HepG2 (cell line): ENCODE data around the gene HABP4. TPM values are rescaled to one million over a fixed set of nuclear protein-coding genes. Genes with fewer than 3 reads are reported as not detected.

Experiments used
- CAMTA2 ChIP-seq: sonication (generic); formaldehyde crosslinking; IDR thresholded peaks from 2 replicates; pipeline ENCODE4 v1.4.0; 2020; ENCODE audit warnings: mild to moderate bottlenecking, missing genetic modification reagents, borderline replicate concordance
- CREB1 ChIP-seq, 2 experiments: fragments of 450-650 bp in 1 of 2; IDR thresholded peaks; 2 replicates each; pipeline ENCODE4 v1.6.1; 2016 to 2017; ENCODE audit warnings: control low read depth in 1 of 2, mild to moderate bottlenecking in 1 of 2, missing compliant biosample characterization in 1 of 2, missing genetic modification characterization in 1 of 2
- KLF6 ChIP-seq: IDR thresholded peaks from 2 replicates; pipeline ENCODE4 v1.8.0; 2016; ENCODE audit warnings: missing biosample characterization, missing genetic modification reagents
- MEIS2 ChIP-seq: sonication (generic); formaldehyde crosslinking; IDR thresholded peaks from 2 replicates; pipeline ENCODE4 v1.9.0; 2021; ENCODE audit warnings: mild to moderate bottlenecking, missing genetic modification reagents
- MXI1 ChIP-seq: IDR thresholded peaks from 3 replicates; pipeline ENCODE4 v1.6.1; 2012; ENCODE audit warnings: low read depth, low read length, inconsistent platforms, borderline replicate concordance
- NFE2L1 ChIP-seq: sonication (generic); formaldehyde crosslinking; IDR thresholded peaks from 2 replicates; pipeline ENCODE4 v1.4.0; 2020; ENCODE audit warnings: missing genetic modification reagents, mild to moderate bottlenecking, borderline replicate concordance
- NFIB ChIP-seq: sonication (generic); formaldehyde crosslinking; IDR thresholded peaks from 2 replicates; pipeline ENCODE4 v1.9.0; 2021; ENCODE audit warnings: missing genetic modification reagents, mild to moderate bottlenecking, borderline replicate concordance
- NFYC ChIP-seq: IDR thresholded peaks from 2 replicates; pipeline ENCODE4 v1.6.1; 2016; ENCODE audit warnings: missing genetic modification reagents, missing compliant biosample characterization
- PHF8 ChIP-seq: sonication (generic); formaldehyde crosslinking; IDR thresholded peaks from 2 replicates; pipeline ENCODE4 v1.5.0; 2020; ENCODE audit warnings: missing genetic modification reagents
- RFX5 ChIP-seq: IDR thresholded peaks from 2 replicates; pipeline ENCODE4 v1.6.1; 2011; ENCODE audit warnings: low read depth, low read length, improper control_type of control experiment
- SPEN ChIP-seq: sonication (generic); formaldehyde crosslinking; IDR thresholded peaks from 2 replicates; pipeline ENCODE4 v1.5.1; 2020; ENCODE audit warnings: low read depth, mild to moderate bottlenecking, missing genetic modification reagents
- YEATS4 ChIP-seq: sonication (generic); formaldehyde crosslinking; IDR thresholded peaks from 2 replicates; pipeline ENCODE4 v1.4.0; 2020; ENCODE audit warnings: missing genetic modification reagents, borderline replicate concordance
- ZFYVE20 ChIP-seq: sonication (generic); formaldehyde crosslinking; IDR thresholded peaks from 2 replicates; pipeline ENCODE4 v1.8.0; 2023; ENCODE audit warnings: low read depth, mild to moderate bottlenecking, moderate library complexity, missing genetic modification reagents, borderline replicate concordance
- ZMAT3 ChIP-seq: sonication (generic); formaldehyde crosslinking; conservative IDR thresholded peaks from 2 replicates; pipeline ENCODE4 v1.7.0; 2021; ENCODE audit warnings: missing genetic modification reagents
- ZNF232 ChIP-seq: sonication (generic); formaldehyde crosslinking; IDR thresholded peaks from 2 replicates; pipeline ENCODE4 v1.4.0; 2020; ENCODE audit warnings: missing genetic modification reagents, borderline replicate concordance
- ZNF354B ChIP-seq: sonication (generic); formaldehyde crosslinking; IDR thresholded peaks from 2 replicates; pipeline ENCODE4 v1.8.0; 2022; ENCODE audit warnings: mild to moderate bottlenecking, missing genetic modification reagents
- ZNF451 ChIP-seq: sonication (generic); formaldehyde crosslinking; IDR thresholded peaks from 2 replicates; pipeline ENCODE4 v1.5.0; 2020; ENCODE audit warnings: mild to moderate bottlenecking, missing genetic modification reagents
- ZNF670 ChIP-seq: sonication (generic); formaldehyde crosslinking; IDR thresholded peaks from 2 replicates; pipeline ENCODE4 v1.8.0; 2022; ENCODE audit warnings: mild to moderate bottlenecking, missing genetic modification reagents, borderline replicate concordance
- ZNF678 ChIP-seq: sonication (generic); formaldehyde crosslinking; IDR thresholded peaks from 2 replicates; pipeline ENCODE4 v1.4.0; 2020; ENCODE audit warnings: mild to moderate bottlenecking, missing genetic modification reagents
- ZNF761 ChIP-seq: sonication (generic); formaldehyde crosslinking; conservative IDR thresholded peaks from 2 replicates; pipeline ENCODE4 v1.4.0; 2020; ENCODE audit warnings: mild to moderate bottlenecking, missing genetic modification reagents
- ZNF777 ChIP-seq: sonication (generic); formaldehyde crosslinking; IDR thresholded peaks from 2 replicates; pipeline ENCODE4 v1.4.0; 2020; ENCODE audit warnings: missing genetic modification reagents
- ZNF792 ChIP-seq: IDR thresholded peaks from 2 replicates; pipeline ENCODE4 v1.6.1; 2016
- ZNF800 ChIP-seq: sonication (generic); formaldehyde crosslinking; IDR thresholded peaks from 2 replicates; pipeline ENCODE4 v1.4.0; 2020; ENCODE audit warnings: missing genetic modification reagents
- ZNF891 ChIP-seq: sonication (generic); formaldehyde crosslinking; IDR thresholded peaks from 2 replicates; pipeline ENCODE4 v1.5.0; 2020; ENCODE audit warnings: mild to moderate bottlenecking, missing genetic modification reagents
- ZSCAN29 ChIP-seq: sonication (generic); formaldehyde crosslinking; conservative IDR thresholded peaks from 2 replicates; pipeline ENCODE4 v1.4.0; 2020; ENCODE audit warnings: mild to moderate bottlenecking, missing genetic modification reagents
- polyA plus RNA-seq, 8 experiments: library from polyadenylated mRNA; depleted of rRNA in 3 of 8; stranded (reverse) in 7 of 8; unstranded in 1 of 8; fragments of >200 nt; fragmentation: Illumina TruSeq in 4 of 8; extraction: Trizol in 4 of 8; gene quantifications; 2 replicates each; pipeline versions ENCODE4 v1.2.1 to v1.2.3, GENCODE V29; 2011 to 2016; ENCODE audit warnings: low read depth in 4 of 8, missing spikeins in 1 of 8, mixed read lengths in 1 of 8; ENCODE audit not compliant: insufficient read depth in 1 of 8
- total RNA-seq, 5 experiments: library from RNA; depleted of rRNA; stranded (reverse); fragments of >200 nt; fragmentation: Illumina TruSeq; extraction: Trizol; gene quantifications; 2 replicates each; pipeline ENCODE4 v1.2.3, GENCODE V29; 2016; ENCODE audit warnings: low read depth in 1 of 5
- TF ChIP-seq, protein P1 (sequence below): sonication (generic); formaldehyde crosslinking; IDR thresholded peaks from 2 replicates; pipeline ENCODE4 v1.5.1; 2020; ENCODE audit warnings: missing genetic modification reagents, mild to moderate bottlenecking, borderline replicate concordance
- TF ChIP-seq, protein P2 (sequence below): IDR thresholded peaks from 2 replicates; pipeline ENCODE4 v1.6.1; 2016; ENCODE audit warnings: mild to moderate bottlenecking, missing biosample characterization, missing genetic modification reagents

HABP4 gene
- total and polyA plus RNA-seq, 2 of the 13 experiments (the other 11 are each of a cell fraction or from before 2014, with no cell fraction given): 14.3 to 26.6 TPM

DNA sequence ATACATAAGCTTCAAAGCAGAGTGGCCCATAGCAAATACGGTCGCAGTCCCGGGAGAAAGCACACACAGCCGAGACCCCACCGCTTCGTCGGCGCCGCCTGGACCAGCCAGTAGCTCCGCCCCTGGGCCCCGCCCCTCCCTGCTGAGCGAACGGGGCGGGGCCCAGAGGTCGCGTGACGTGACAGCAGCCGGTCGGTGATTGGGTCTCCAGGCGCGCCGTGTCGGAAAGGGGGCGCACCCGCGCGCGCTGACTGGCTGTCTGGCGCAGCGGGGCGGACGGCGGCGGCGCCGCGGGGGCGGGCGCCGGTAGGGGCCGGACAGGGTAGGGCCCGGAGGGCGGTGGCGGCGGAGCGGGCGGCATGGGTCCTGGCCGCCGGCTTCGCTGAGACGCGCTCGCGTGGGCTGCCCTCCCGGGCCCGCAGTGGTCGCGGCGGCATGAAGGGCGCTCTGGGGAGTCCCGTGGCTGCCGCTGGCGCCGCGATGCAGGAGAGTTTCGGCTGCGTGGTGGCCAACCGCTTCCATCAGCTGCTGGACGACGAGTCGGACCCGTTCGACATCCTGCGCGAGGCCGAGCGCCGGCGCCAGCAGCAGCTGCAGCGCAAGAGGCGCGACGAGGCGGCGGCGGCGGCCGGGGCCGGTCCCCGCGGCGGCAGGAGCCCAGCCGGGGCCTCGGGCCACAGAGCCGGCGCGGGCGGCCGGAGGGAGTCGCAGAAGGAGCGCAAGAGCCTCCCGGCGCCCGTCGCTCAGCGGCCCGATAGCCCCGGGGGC lies at the start of gene HABP4 (continued):
- TF ChIP-seq ZNF232 (CRISPR knock-in tag): no peak
- TF ChIP-seq, protein P1, sequence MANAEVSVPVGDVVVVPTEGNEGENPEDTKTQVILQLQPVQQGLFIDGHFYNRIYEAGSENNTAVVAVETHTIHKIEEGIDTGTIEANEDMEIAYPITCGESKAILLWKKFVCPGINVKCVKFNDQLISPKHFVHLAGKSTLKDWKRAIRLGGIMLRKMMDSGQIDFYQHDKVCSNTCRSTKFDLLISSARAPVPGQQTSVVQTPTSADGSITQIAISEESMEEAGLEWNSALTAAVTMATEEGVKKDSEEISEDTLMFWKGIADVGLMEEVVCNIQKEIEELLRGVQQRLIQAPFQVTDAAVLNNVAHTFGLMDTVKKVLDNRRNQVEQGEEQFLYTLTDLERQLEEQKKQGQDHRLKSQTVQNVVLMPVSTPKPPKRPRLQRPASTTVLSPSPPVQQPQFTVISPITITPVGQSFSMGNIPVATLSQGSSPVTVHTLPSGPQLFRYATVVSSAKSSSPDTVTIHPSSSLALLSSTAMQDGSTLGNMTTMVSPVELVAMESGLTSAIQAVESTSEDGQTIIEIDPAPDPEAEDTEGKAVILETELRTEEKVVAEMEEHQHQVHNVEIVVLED (CRISPR knock-in tag): peak; percentile 49; the same call in 1 of the 2 replicates
- 0 out of 2 replicates have a peak, but pooled peaks have one; percentile 24 for TF ChIP-seq ZFYVE20 (CRISPR knock-in tag)
- TF ChIP-seq ZNF451: 0 out of 2 replicates have a peak, but pooled peaks have one; percentile 17
- peak; percentile 25; the same call in 1 of the 2 replicates for TF ChIP-seq MEIS2 (CRISPR knock-in tag)
- 0 out of 2 replicates have a peak, but pooled peaks have one; percentile 43 for TF ChIP-seq KLF6 (CRISPR knock-in tag)
- TF ChIP-seq ZNF777 (CRISPR knock-in tag): peak; percentile 34; the same call in 1 of the 2 replicates
- TF ChIP-seq CAMTA2 (CRISPR knock-in tag): no peak
- no peak for TF ChIP-seq ZNF792
- 0 out of 2 replicates have a peak, but pooled peaks have one; percentile 29 for TF ChIP-seq ZSCAN29 (CRISPR knock-in tag)
- TF ChIP-seq ZNF800 (CRISPR knock-in tag): peak; percentile 17; the same call in 1 of the 2 replicates
- TF ChIP-seq NFIB (CRISPR knock-in tag): no peak
- TF ChIP-seq MXI1: peak; percentile 76; the same call in 1 of the 3 replicates
- no peak for TF ChIP-seq ZNF354B (CRISPR knock-in tag)
- 0 out of 2 replicates have a peak, but pooled peaks have one; percentile 19 for TF ChIP-seq ZMAT3
- TF ChIP-seq NFYC (CRISPR knock-in tag): peak; percentile 82
- peak; percentile 88 for TF ChIP-seq CREB1 (IDR thresholded peaks at IDR 0.05)
- peak; percentile 75 for TF ChIP-seq CREB1 (CRISPR knock-in tag; IDR thresholded peaks at IDR 0.05)
- TF ChIP-seq YEATS4 (CRISPR knock-in tag): peak; percentile 34; the same call in 1 of the 2 replicates
- peak; percentile 36; the same call in 1 of the 2 replicates for TF ChIP-seq SPEN (CRISPR knock-in tag)
- TF ChIP-seq ZNF891: peak; percentile 3; the same call in 1 of the 2 replicates
- TF ChIP-seq ZNF670 (CRISPR knock-in tag): peak; percentile 20; the same call in 1 of the 2 replicates
- peak; percentile 60 for TF ChIP-seq PHF8 (CRISPR knock-in tag)
- TF ChIP-seq, protein P2, sequence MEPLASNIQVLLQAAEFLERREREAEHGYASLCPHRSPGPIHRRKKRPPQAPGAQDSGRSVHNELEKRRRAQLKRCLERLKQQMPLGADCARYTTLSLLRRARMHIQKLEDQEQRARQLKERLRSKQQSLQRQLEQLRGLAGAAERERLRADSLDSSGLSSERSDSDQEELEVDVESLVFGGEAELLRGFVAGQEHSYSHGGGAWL (CRISPR knock-in tag): 0 out of 2 replicates have a peak, but pooled peaks have one; percentile 7
- TF ChIP-seq NFE2L1 (CRISPR knock-in tag): no peak
- peak; percentile 82 for TF ChIP-seq RFX5
- TF ChIP-seq ZNF761 (CRISPR knock-in tag): 0 out of 2 replicates have a peak, but pooled peaks have one; percentile 31
- TF ChIP-seq ZNF678: 0 out of 2 replicates have a peak, but pooled peaks have one; percentile 12
